Right ventricle myocardium superior (tissue), 1 donor: ENCODE data around the gene EBF3. TPM values are rescaled to one million over a fixed set of nuclear protein-coding genes. Genes with fewer than 3 reads are reported as not detected.

Experiments
- ATAC-seq: fragments of 200-7000 bp; cut with Tn5 transposase; one replicate; pipeline ENCODE4 v1.9.1; 2020; ENCODE audit warnings: mild to moderate bottlenecking; ENCODE audit not compliant: poor library complexity
- DNase-seq: peaks from one replicate; pipeline ENCODE4 v3.0.0-alpha.2; 2020
- intact Hi-C: fragments of 100-400 bp; cut with DNase I; formaldehyde crosslinking; loops from one replicate; pipeline ENCODE4 v1.11.2; 2022
- total RNA-seq: library from RNA; stranded (reverse); fragmentation: NEBNext Ultra II Directional; extraction: Animal tissue kit (Norgen Biotek cat#: 25700); gene quantifications from one replicate; pipeline ENCODE4 v1.2.1, GENCODE V29; 2021
- donor health status: DM: no; HTN: yes; CAD: no; lungs with severe emphysema.

The EBF3 gene
- total RNA-seq, 1 donor from 2014 or later, result 6.2 TPM

GRCh38 chr10:129937351-129937751 lies 26.7 kb downstream of the EBF3 start:
- DNase-seq, result peak; percentile 33
- intact Hi-C loops, result no loop called here

GRCh38 chr10:129936923-129937300 lies 27.2 kb downstream of the EBF3 start:
- ATAC-seq (no peak), DNase-seq (peak; percentile 15)
- intact Hi-C loops, result no loop called here

More at GRCh38 chr10:129937351-129937751, 26.7 kb downstream of the EBF3 start:
- no peak for ATAC-seq

GRCh38 chr10:129936266-129936922 lies 27.7 kb downstream of the EBF3 start:
- intact Hi-C loops, result no loop called here
- no peak for ATAC-seq
- DNase-seq, result peak; percentile 24

- ATAC-seq (no peak), DNase-seq (no peak)
- intact Hi-C loops, result no loop called here
Measured at GRCh38 chr10:129935867-129936152, 28.3 kb downstream of the EBF3 start.

- intact Hi-C loops, result no loop called here
- ATAC-seq, result no peak
- DNase-seq, result peak; percentile 32
Measured at GRCh38 chr10:129935102-129935866, 28.8 kb downstream of the EBF3 start.

GRCh38 chr10:129934196-129934925 lies 29.7 kb downstream of the EBF3 start:
- intact Hi-C loops, result no loop called here
- ATAC-seq (no peak), DNase-seq (peak; percentile 27)

- ATAC-seq, result no peak
- DNase-seq, result peak; percentile 20
- intact Hi-C loops, result no loop called here
Measured at GRCh38 chr10:129933456-129934092, 30.5 kb downstream of the EBF3 start.

- DNase-seq (peak; percentile 27), ATAC-seq (no peak)
- intact Hi-C loops, result no loop called here
Measured at GRCh38 chr10:129932751-129933433, 31.2 kb downstream of the EBF3 start.

GRCh38 chr10:129932182-129932581 lies 31.9 kb downstream of the EBF3 start:
- intact Hi-C loops, result no loop called here
- DNase-seq, result peak; percentile 24
- no peak for ATAC-seq

GRCh38 chr10:129929343-129930292 lies 34.5 kb downstream of the EBF3 start:
- DNase-seq, result peak; percentile 18

GRCh38 chr10:129927351-129928120 lies 36.5 kb downstream of the EBF3 start:
- intact Hi-C loops, result no loop called here
- DNase-seq, result peak; percentile 24
- ATAC-seq, result no peak

More at GRCh38 chr10:129929343-129930292, 34.5 kb downstream of the EBF3 start:
- ATAC-seq, result no peak
- intact Hi-C loops, result no loop called here

GRCh38 chr10:129926066-129927055 lies 37.7 kb downstream of the EBF3 start:
- ATAC-seq (no peak), DNase-seq (no peak)
- intact Hi-C loops, result no loop called here

- intact Hi-C loops, result no loop called here
- DNase-seq (no peak), ATAC-seq (no peak)
Measured at GRCh38 chr10:129924375-129925085, 39.5 kb downstream of the EBF3 start.

GRCh38 chr10:129922598-129923123 lies 41.4 kb downstream of the EBF3 start:
- ATAC-seq (no peak), DNase-seq (no peak)
- intact Hi-C loops, result no loop called here
